HL-60 (cell line): ENCODE data around the gene LRRTM3.

Experiments
- CTCF ChIP-seq: IDR thresholded peaks from one replicate; pipeline ENCODE4 v1.5.1; 2011; ENCODE audit warnings: low read length, control low read depth, inconsistent platforms; ENCODE audit not compliant: insufficient read depth
- GABPA ChIP-seq: IDR thresholded peaks from 2 replicates; pipeline ENCODE4 v1.6.1; 2012; ENCODE audit warnings: low read depth
- POLR2AphosphoS5 ChIP-seq: IDR thresholded peaks from 2 replicates; pipeline ENCODE4 v1.6.1; 2012; ENCODE audit warnings: low read depth

- TF ChIP-seq CTCF (no peak), GABPA (no peak), POLR2AphosphoS5 (no peak)
Measured at GRCh38 chr10:66940965-66941364, 15.1 kb downstream of the LRRTM3 start.
